Measurements from ENCODE around the gene EDAR. TPM values are rescaled to one million over a fixed set of nuclear protein-coding genes. Genes with fewer than 3 reads are reported as not detected.

Gene EDAR
- total and polyA plus RNA-seq, 9 of the 15 experiments (the other 6 are each of a cell fraction or from before 2014, with no cell fraction given), result 0.01 TPM; not detected in 8

- TF ChIP-seq, protein P1, sequence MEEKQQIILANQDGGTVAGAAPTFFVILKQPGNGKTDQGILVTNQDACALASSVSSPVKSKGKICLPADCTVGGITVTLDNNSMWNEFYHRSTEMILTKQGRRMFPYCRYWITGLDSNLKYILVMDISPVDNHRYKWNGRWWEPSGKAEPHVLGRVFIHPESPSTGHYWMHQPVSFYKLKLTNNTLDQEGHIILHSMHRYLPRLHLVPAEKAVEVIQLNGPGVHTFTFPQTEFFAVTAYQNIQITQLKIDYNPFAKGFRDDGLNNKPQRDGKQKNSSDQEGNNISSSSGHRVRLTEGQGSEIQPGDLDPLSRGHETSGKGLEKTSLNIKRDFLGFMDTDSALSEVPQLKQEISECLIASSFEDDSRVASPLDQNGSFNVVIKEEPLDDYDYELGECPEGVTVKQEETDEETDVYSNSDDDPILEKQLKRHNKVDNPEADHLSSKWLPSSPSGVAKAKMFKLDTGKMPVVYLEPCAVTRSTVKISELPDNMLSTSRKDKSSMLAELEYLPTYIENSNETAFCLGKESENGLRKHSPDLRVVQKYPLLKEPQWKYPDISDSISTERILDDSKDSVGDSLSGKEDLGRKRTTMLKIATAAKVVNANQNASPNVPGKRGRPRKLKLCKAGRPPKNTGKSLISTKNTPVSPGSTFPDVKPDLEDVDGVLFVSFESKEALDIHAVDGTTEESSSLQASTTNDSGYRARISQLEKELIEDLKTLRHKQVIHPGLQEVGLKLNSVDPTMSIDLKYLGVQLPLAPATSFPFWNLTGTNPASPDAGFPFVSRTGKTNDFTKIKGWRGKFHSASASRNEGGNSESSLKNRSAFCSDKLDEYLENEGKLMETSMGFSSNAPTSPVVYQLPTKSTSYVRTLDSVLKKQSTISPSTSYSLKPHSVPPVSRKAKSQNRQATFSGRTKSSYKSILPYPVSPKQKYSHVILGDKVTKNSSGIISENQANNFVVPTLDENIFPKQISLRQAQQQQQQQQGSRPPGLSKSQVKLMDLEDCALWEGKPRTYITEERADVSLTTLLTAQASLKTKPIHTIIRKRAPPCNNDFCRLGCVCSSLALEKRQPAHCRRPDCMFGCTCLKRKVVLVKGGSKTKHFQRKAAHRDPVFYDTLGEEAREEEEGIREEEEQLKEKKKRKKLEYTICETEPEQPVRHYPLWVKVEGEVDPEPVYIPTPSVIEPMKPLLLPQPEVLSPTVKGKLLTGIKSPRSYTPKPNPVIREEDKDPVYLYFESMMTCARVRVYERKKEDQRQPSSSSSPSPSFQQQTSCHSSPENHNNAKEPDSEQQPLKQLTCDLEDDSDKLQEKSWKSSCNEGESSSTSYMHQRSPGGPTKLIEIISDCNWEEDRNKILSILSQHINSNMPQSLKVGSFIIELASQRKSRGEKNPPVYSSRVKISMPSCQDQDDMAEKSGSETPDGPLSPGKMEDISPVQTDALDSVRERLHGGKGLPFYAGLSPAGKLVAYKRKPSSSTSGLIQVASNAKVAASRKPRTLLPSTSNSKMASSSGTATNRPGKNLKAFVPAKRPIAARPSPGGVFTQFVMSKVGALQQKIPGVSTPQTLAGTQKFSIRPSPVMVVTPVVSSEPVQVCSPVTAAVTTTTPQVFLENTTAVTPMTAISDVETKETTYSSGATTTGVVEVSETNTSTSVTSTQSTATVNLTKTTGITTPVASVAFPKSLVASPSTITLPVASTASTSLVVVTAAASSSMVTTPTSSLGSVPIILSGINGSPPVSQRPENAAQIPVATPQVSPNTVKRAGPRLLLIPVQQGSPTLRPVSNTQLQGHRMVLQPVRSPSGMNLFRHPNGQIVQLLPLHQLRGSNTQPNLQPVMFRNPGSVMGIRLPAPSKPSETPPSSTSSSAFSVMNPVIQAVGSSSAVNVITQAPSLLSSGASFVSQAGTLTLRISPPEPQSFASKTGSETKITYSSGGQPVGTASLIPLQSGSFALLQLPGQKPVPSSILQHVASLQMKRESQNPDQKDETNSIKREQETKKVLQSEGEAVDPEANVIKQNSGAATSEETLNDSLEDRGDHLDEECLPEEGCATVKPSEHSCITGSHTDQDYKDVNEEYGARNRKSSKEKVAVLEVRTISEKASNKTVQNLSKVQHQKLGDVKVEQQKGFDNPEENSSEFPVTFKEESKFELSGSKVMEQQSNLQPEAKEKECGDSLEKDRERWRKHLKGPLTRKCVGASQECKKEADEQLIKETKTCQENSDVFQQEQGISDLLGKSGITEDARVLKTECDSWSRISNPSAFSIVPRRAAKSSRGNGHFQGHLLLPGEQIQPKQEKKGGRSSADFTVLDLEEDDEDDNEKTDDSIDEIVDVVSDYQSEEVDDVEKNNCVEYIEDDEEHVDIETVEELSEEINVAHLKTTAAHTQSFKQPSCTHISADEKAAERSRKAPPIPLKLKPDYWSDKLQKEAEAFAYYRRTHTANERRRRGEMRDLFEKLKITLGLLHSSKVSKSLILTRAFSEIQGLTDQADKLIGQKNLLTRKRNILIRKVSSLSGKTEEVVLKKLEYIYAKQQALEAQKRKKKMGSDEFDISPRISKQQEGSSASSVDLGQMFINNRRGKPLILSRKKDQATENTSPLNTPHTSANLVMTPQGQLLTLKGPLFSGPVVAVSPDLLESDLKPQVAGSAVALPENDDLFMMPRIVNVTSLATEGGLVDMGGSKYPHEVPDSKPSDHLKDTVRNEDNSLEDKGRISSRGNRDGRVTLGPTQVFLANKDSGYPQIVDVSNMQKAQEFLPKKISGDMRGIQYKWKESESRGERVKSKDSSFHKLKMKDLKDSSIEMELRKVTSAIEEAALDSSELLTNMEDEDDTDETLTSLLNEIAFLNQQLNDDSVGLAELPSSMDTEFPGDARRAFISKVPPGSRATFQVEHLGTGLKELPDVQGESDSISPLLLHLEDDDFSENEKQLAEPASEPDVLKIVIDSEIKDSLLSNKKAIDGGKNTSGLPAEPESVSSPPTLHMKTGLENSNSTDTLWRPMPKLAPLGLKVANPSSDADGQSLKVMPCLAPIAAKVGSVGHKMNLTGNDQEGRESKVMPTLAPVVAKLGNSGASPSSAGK (IDR thresholded peaks at IDR 0.05), result peak; percentile 82
- TF ChIP-seq MCM3 (IDR thresholded peaks at IDR 0.05) (no peak), RAD51 (IDR thresholded peaks at IDR 0.05; ENCODE audit: borderline replicate concordance, low read depth) (peak; percentile 32; the same call in 1 of the 2 replicates), TAF1 (IDR thresholded peaks at IDR 0.05; ENCODE audit: control insufficient read depth, extremely low read depth, insufficient read depth, low read length, severe bottlenecking) (no peak)
- TF ChIP-seq, protein P2, sequence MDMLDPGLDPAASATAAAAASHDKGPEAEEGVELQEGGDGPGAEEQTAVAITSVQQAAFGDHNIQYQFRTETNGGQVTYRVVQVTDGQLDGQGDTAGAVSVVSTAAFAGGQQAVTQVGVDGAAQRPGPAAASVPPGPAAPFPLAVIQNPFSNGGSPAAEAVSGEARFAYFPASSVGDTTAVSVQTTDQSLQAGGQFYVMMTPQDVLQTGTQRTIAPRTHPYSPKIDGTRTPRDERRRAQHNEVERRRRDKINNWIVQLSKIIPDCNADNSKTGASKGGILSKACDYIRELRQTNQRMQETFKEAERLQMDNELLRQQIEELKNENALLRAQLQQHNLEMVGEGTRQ (CRISPR knock-in tag; IDR thresholded peaks at IDR 0.05), result peak; percentile 40; the same call in 1 of the 2 replicates
- TF ChIP-seq, protein P3, sequence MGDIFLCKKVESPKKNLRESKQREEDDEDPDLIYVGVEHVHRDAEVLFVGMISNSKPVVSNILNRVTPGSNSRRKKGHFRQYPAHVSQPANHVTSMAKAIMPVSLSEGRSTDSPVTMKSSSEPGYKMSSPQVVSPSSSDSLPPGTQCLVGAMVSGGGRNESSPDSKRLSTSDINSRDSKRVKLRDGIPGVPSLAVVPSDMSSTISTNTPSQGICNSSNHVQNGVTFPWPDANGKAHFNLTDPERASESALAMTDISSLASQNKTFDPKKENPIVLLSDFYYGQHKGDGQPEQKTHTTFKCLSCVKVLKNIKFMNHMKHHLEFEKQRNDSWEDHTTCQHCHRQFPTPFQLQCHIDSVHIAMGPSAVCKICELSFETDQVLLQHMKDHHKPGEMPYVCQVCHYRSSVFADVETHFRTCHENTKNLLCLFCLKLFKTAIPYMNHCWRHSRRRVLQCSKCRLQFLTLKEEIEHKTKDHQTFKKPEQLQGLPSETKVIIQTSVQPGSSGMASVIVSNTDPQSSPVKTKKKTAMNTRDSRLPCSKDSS (IDR thresholded peaks at IDR 0.05; ENCODE audit: low read depth, partially characterized antibody), result no peak
Measured at GRCh38 chr2:109016376-109016775, 27.4 kb upstream of the EDAR start (continued).

Measured in K562 (cell line).